Lung microvascular endothelial cell (primary cell): Measurements from ENCODE around the gene LCE7A. TPM values are rescaled to one million over a fixed set of nuclear protein-coding genes. Genes with fewer than 3 reads are reported as not detected.

Source experiments
- DNase-seq, 2 donors: peaks; one replicate each; pipeline versions ENCODE4 v3.0.0 to v3.0.0-alpha.2; 2010; ENCODE audit warnings: low read depth in 2 of 2
- total RNA-seq: library from RNA; depleted of rRNA; stranded (reverse); fragments of >200 nt; gene quantifications from 2 replicates; pipeline ENCODE4 v1.2.1, GENCODE V29; 2014

LCE7A gene, protein sequence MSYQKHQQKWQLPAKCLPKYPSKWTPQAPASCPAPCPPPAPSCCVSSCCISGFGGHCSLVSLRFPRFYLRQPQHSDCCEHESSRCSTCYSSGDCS
- not detected in 2 replicates for total RNA-seq

DNA sequence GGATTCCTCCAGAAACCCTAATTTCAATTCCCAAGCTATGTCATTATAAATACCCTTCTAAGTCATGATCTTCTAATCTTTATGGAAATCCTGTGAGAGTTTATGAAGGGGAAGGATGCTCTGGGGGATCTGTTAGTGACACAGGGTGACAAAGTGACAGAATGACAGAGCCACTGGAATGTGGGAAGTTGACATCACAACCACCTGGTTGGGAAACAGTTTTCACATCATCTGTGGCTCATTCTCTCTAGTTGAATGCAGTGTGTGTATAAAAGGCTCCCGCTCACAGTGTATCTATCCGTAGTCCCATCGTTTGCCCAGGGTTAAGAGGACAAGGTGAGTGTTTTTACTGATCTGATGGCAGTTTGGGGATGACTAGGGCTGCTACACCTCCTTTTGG lies at the start of gene LCE7A:
LCE7A (plus strand) TSS at position 301 of the 400 bp plus-strand sequence. CDS start 702 bp downstream, outside the sequence.
- no peak for DNase-seq

DNA sequence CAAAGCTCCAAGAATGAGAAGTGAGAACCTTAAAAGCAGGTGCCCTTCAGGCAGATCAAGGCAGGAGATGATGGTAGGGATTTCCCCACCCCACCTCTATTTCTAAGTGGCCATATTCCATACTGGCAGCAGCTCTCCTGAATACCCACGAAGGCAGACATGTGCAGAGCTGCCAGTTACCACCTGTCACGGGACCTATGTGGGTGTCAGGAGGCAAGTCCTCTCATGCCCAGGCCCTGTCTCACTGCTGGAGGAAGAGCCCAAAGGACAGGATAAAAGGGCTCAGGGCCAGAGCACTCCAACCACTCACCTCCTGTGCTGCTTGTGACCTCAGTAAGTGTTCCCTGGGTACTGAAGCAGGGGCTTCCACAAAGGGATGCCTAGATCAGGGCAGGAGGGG lies 48.7 kb upstream of the LCE7A start:
- no peak for DNase-seq

DNA sequence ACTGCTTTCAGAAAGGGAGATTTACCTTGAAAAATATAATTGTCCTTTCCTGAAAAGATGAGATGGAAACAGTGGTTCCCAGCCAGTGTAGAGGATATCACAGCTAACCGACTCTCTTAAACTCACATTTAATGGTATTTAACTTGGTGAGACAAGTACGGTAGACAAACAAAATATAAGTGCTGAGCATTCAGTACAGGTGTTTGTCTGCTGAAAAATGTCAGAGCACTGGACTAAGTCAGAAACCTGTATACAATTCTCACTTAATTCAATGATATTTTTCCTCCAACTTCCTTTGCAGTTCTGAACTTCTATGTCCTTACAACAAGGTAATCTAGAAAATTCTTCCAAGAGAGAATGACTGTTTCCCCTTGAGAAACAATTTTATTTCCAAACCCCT lies 48.1 kb upstream of the LCE7A start, which contains the start of gene LCE1B:
LCE1B (plus strand) TSS at position 301 of the 400 bp plus-strand sequence. CDS start 476 bp downstream, outside the sequence.
- DNase-seq: no peak

DNA sequence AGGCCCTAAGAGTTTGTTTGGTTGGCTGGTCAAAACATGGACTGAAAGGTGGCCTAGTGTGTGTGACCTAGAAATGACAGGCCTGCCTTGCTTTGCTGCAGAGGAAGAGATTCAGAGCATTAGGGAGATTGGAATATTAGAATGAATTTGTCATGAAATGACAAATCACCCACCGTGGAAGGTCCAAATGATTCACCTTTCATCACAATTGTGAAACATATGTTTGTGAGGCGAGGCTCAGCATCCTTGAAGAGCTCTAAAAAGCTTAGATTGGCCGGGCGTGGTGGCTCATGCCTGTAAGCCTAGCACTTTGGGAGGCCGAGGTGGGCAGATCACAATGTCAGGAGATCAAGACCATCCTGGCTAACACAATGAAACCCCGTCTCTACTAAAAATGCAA lies 42.5 kb upstream of the LCE7A start:
- no peak for DNase-seq

DNA sequence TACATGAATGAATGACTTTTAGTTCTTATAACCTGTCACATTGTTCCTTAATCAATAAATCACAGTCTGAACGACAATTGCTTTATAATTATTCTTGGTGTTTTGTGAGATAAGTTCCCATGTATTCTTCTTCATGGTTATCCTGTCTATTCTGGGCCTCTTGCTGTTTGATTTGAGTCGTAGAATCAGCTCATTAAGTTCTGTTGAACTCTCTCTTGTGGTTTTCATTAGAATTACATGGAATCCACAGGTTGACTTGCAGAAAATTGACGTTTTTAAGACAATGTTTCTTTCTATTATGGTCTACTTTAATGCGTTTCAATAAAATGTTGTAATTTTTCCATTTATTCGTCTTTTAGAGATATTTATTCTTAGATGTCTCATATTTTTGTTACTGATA lies 36.5 kb upstream of the LCE7A start:
- no peak for DNase-seq

DNA sequence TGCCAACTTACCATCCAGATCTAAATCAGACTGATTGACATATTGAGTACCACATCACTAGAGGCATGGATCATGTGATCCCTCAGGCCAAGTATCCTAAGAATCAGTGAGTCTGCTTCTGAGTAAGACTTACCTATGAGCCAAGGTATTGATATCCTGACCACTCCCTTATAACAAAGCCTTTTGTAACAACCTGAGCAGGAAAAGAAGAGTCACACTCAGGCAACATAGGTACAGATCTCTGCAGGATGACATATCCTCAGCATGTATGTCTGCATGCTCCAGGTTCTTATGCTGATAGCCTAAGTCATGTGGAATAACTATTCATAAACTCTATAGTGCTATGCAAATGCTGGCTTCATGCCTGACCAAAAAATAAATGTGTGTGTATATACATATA lies 34.8 kb upstream of the LCE7A start:
- no peak for DNase-seq

DNA sequence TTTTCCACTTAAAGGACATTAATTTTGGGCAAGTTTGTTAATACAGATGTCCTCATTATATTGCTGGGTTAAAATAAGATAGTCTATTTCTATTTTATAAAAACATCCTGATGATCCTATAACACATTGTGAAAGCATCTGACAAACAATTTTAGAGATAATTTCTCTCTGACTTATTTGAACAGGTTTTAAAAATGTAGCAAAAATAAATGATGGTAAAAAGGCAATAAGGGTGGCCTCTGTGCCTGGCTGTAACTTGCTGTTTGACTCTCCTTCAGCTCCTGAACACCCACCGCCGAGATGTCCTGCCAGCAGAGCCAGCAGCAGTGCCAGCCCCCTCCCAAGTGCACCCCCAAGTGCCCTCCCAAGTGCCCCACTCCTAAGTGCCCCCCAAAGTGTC lies 32.6 kb upstream of the LCE7A start, which contains the start of gene LCE1A:
LCE1A (plus strand) TSS at position 301 of the 400 bp plus-strand sequence; CDS start at position 301, 0 bp downstream.
- no peak for DNase-seq

DNA sequence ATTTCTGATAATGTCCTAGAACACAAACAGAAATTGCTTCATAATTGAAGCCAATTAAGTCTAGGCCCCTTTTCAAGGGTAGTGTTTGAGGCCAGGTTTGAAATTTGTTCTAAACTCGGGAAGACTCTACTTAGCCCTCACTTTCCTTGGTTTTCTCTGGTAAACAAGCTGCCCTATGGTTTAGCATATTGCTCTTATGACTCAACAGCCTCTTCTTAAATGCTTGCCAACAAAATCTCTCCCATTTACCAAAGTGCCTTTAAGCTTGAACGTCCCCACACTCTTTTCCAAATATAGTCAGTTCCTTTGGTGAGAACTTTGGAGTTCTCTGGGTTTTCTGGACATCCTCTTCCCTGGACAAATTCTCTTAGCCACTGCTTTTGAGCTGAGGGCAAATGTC lies 22.9 kb upstream of the LCE7A start:
- no peak for DNase-seq

DNA sequence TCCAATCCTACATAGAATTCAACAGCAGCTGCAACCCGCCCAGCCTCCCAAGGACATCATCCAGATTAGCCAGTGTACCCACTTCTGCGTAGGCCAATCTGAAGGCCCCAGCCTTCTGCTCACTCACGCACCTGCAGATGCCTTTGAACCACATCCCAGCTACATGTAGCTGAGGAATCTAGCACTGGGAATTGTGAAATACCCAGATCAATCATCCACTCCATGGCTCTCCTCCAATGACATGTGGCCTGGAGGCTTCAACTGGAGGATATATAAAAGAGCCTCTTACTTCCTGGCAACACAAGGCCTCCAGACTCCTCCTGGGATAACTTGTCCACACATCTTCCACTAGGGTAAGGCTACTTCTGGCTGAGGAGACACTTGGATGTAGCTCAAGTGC lies 17.2 kb upstream of the LCE7A start, which contains the start of gene LCE6A:
LCE6A (plus strand) TSS at position 301 of the 400 bp plus-strand sequence. CDS start 665 bp downstream, outside the sequence.
- DNase-seq: no peak

DNA sequence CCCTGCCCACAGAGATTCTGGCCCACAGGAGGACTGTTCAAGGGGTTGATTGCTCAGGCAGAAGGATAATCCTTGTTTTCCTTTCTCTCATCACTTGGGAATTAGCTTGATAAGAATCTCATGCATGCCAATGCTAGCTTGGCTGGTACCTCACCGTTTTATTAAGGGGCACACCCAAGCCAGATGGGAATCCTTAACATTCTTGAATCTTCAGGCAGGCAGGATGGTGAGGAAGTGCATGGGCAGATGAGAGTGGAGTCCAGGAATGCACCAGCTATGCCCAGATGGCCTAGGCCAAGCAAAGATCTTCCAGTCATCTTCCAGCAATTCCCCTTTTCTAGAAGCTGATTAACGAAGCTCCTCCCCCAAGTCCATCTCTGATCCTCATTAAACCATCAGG lies 4.1 kb upstream of the LCE7A start:
- DNase-seq: no peak

DNA sequence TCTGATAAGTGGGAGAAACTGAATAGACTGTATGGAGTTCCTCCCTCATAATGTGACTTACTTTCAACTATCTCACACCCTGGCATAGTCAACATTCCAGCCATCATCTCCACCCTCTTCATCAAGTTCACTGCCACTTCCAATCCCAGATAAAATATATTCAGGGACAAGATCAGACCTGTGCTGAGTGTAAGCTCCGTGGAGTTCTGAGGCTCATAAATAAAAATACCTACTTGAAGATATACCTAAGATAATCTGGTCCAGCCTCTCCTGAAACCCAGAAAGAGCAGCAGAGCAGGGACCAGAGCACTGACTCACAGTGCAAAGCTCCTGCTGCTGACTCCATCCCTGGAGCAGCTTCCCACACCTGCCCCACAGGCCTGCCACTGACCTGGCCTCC lies 1.7 kb upstream of the LCE7A start:
- DNase-seq: no peak

DNA sequence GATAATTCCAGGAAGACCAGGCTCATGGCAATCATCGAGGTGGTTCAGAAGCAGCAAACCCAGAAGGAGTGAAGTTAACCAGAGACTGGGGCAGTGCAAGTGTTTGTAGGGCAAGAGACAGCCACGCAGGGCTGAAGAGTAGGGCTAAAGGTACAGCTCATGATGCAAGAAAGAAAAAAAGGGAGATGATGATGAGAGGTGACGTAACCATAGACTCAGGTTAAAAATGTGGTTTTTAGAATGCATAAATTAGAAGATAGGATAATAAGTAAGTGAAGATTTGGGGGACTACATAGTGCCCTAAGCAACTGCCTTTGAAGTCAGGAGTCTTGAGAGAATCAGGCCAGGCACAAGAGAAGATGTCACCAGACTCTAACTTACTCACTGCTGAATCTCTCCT lies 333 bp downstream of the LCE7A start:
- no peak for DNase-seq

DNA sequence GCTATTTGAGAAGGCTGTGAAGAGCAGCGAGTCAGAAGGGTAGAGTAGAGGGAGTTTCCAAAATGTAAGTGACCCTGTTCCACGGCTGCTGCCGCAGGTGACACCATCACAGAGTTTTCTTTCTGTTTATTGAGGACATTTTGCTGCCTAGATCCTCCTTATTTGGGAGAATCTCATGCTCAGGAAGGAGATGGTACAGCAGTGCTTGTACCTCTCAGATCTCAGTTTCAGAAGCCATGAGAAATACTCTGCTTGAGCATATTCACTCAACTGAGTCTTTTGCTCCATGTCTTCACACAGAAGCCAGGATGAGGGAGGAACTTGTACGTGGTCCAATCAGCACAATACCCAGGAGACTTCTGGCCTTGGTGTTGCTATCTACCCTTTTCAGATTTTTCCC lies 1.6 kb downstream of the LCE7A start:
- DNase-seq: no peak

DNA sequence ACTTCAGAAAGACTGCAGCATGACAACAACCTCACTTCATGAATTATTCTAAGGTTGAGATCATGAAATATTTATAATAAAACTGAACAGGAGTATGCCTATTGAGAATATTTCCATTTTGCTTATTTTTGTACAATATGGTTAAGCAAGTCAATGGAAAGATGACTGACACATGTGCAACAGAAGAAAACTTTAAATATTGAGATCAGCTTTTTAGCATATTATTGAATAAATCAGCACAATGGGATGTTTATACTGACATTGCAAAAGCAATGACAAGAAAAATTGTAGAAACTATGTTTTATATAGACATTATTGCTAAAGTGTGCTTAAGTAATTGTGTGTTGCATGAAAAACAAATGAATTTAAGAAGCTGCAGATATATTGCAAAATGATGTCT lies 4.6 kb downstream of the LCE7A start:
- no peak for DNase-seq

DNA sequence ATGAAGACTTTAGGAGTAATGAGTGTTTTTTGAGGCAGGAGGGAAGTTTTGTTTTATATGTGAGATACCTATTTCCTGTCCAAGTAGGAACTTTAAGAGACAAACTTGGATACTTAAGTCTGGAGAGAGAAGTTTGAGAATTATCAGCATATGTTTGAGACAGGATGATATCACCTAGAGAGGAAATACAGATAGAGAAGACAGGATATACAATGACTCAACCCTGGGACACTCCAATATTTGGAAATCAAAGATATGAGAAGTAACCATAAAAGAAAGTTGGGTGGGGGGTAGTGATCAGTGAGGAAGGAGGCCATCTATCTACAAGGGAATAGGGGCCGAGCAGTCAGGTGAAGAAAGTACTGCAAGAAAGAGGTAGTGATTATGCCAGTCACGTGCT lies 6.5 kb downstream of the LCE7A start:
- DNase-seq: no peak

DNA sequence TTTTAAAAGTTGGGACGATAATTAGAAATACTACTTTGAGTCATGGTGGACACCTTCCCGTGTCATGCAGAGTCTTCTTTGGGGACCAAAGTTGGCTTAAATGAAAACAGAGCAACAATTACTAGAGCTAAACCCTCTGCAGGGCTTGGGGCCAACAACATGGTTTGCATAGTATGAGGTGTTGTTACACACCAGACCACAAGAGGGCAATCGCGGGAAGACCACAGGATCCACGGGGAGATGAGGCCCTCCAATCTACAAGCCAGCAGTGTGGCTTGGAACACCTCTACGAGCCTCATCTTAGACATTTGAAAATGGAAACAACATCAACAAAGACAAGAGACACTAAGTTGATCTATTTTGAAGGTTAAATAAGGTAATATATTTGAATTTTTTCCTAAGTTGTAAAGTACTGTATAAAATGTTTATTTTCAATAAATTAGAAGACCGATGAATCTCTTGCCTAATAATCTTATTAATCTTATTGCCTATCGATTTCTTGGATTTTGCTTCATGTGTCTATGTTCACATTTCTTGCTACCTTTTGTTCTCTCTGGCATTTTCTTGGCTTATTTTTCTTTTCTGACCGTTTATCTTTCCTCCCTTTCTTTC lies 10.1 kb downstream of the LCE7A start:
- DNase-seq: peak; percentile 62 to 77

DNA sequence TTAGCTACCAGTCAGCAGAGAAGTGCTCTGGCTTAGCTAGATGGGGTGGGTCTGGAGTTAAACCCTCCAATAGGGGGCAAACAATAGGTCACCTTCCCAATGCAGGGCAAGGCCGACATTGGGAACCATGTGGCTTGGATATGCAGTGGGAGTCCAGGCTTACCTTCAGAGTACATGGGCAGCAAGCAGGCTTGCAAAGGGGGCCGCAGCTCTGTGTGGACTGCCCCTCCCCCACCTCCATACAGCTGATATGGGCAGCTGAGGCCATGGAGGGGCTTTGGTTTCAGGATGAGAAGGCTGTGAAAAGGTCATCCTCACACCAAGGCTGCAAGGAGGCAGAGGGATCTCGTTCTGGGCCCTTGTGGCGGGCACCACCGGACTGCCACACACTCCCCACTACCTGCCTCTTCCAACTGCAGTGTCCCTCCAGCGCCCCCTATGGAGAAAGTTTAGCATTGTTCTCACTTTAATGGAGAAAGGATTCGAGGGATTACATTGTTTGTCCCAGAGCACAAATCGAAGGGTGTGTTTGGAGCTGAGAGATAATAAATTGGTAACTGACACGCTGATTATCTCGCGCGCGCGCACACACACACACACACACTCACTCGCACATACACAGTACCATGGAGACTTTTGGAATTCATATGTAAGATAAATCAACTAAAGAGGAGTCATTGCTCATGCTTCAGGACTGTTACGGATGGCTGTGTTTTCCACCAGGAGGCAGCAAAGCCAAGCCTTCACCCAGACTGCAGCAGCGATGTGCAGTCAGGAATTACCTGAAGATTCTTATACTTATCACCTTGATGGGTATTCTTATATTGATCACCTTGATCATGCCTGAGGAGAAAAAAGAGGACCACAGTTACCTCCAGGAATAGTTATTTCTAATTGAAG lies 11.3 kb downstream of the LCE7A start:
- DNase-seq: peak; percentile 26 to 34

DNA sequence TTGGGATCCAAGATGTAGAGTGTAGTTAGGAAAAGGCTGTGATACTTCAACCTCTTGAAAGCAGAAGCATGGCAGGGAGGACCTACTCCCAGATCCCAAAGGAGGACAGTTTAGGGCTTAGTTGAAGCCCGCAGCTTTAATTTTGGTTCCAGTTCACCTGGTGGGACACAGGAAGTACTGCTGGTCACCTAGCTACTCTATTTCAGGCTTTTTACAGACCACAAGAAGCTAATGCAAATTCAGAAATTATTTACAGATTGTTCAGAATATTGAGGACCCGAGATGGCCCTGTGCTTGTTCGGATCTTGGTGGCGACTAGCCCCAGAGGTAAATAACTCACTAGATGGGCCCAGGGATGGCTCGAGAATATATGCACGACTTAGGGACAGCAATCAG lies 11.9 kb downstream of the LCE7A start:
- no peak for DNase-seq

DNA sequence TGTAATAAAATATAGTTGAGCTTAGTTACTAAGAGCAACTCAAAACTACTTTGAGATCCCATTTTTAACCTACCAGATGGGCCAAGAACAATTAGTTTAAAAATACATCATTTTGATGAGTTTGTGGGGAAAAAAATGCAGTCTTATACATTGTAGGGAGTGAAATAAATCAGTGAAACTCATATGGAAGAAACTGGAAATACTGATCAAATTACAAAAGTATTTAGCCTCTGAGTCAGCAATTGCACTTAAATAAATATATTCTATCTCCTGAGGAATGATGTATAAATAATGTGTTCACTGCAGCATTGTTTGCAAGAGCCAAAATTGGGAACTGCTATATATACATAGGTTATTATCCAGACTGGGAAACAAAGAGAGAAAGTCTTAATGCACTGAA lies 13.7 kb downstream of the LCE7A start:
- DNase-seq: no peak

DNA sequence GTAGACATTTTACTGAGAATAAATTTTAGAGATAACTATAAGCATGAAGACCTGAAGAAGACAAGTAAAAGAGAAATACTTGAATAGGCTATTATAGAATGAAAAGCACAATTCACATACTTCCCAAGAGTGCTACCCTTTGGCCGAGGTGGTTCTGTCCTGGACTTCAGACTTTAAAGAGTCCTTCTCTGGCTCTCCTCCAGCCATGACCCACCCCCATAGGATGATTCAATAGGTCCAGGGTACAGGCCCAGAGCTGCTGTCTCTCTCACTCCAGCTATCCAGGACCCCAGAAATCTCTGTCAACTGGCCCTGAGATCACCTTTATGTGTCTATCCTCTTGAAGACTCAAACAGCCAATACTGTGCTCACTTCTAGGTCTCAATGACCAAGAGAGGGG lies 17.0 kb downstream of the LCE7A start:
- no peak for DNase-seq

DNA sequence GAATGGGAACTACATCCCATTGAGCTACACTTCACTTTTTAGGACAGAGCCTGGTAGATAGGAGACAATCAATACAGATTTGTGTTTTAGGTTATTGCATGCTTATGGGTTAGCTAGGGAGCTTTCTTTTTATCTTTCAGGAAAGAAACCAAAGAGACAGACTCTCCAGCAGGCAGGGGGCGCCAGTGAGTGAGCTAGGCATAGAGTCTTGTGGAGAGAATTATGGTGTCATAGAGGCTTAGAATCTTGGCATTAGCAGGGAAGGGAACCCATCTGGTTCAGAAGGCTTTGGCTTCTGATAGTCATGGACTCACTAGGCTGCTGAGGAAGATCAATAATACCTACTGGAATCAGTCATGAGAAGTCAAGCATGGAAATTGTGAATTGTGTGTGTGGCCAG lies 18.2 kb downstream of the LCE7A start, which contains the start of gene SMCP:
SMCP (plus strand) TSS at position 281 of the 400 bp plus-strand sequence. CDS start 6,101 bp downstream, outside the sequence.
- no peak for DNase-seq

DNA sequence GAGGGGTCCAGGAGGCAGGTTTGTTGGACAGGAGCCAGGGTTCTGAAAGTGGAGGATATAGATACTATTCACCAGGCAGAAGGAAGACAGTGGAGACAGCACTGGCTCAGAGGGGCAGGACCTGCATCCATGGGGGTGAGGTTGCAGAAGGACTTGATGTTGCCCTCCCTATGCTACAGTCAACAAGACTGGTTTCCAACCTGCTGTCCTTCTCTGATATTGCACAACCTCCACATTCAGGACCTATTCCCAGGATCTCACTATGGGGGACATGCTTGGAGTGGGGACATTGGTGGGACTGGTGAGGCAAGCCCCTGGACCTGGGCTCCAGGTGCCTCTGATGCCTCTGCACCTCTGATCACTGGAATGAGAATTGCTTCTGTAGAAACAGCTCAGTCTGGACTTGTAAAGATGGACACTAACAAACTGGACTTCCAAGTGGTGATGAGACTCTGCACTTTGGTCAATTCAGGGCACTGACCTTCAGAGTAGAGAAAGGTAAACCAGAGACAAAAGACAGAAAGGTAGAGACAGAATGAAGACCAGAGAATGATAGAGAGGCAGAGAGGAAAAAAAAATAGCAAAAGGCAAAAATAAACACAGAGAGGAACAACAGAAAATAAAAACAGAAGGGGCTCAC lies 19.9 kb downstream of the LCE7A start:
- no peak for DNase-seq
